ENCODE results near the gene LRIG1. TPM values are rescaled to one million over a fixed set of nuclear protein-coding genes. Genes with fewer than 3 reads are reported as not detected.
A peak's percentile ranks its signal among the peaks of the same experiment; 100 is the strongest.

Gene LRIG1
- total RNA-seq, 6 experiments from 2014 or later = 15.8 to 23.2 (median 17.8) TPM

- 40% methylated on average over 1 of the region's 1 CpG for WGBS (ENCODE audit: insufficient coverage, low coverage, low lambda C conversion rate, missing lambda C conversion rate)
- no peak for ATAC-seq
- Histone ChIP-seq H3K9me3 (no peaks in the 10 kb centered on the region), H3K4me1 (peaks cover 0 to 38% (median 14%) of the 10 kb centered on the region in 4 donors), H3K36me3 (no peaks in the 10 kb centered on the region), H3K4me3 (no peak overlapping the region), H3K27ac (no peak overlapping the region), H3K27me3 (no peaks in the 10 kb centered on the region)
- no peak for DNase-seq
- no peak for TF ChIP-seq POLR2A (IDR thresholded peaks at IDR 0.05)
- no peak for TF ChIP-seq CTCF (IDR thresholded peaks at IDR 0.05)
- intact Hi-C loops (cut with DNase I) = no loop called here
Observed at GRCh38 chr3:66490984-66491383, 9.8 kb downstream of the LRIG1 start.

GRCh38 chr3:66490214-66490613, 10.6 kb downstream of the LRIG1 start:
- Histone ChIP-seq H3K9me3 (no peaks in the 10 kb centered on the region), H3K27ac (no peak overlapping the region), H3K36me3 (no peaks in the 10 kb centered on the region), H3K27me3 (no peaks in the 10 kb centered on the region), H3K4me3 (no peak overlapping the region), H3K4me1 (peaks cover 0 to 32% (median 12%) of the 10 kb centered on the region in 4 donors)
- ATAC-seq (peak; percentile 68 to 85 (median 76)), DNase-seq (no peak)
- intact Hi-C loops (cut with DNase I) = no loop called here
- WGBS (ENCODE audit: insufficient coverage, low coverage, low lambda C conversion rate, missing lambda C conversion rate) = 31% methylated on average over 4 of the region's 4 CpGs
- TF ChIP-seq POLR2A (IDR thresholded peaks at IDR 0.05) (no peak), CTCF (IDR thresholded peaks at IDR 0.05) (no peak)

- H3K4me1 ChIP-seq = peaks cover 0 to 32% (median 10%) of the 10 kb centered on the region in 4 donors
- H3K4me3 ChIP-seq = no peak overlapping the region
- H3K27ac ChIP-seq = no peak overlapping the region
- TF ChIP-seq CTCF (IDR thresholded peaks at IDR 0.05) (no peak), POLR2A (IDR thresholded peaks at IDR 0.05) (no peak)
- H3K36me3 ChIP-seq = no peaks in the 10 kb centered on the region
- DNase-seq (no peak), ATAC-seq (no peak)
- no peaks in the 10 kb centered on the region for H3K9me3 ChIP-seq
- H3K27me3 ChIP-seq = no peaks in the 10 kb centered on the region
- WGBS (ENCODE audit: insufficient coverage, low coverage, low lambda C conversion rate, missing lambda C conversion rate) = 54% methylated on average over 4 of the region's 4 CpGs
- intact Hi-C loops (cut with DNase I) = no loop called here
Observed at GRCh38 chr3:66489581-66489980, 11.2 kb downstream of the LRIG1 start.

- H3K4me1 ChIP-seq = peaks cover 0 to 32% (median 8%) of the 10 kb centered on the region in 4 donors
Observed at GRCh38 chr3:66489115-66489514, 11.7 kb downstream of the LRIG1 start.

More at GRCh38 chr3:66489115-66489514, 11.7 kb downstream of the LRIG1 start:
- H3K9me3 ChIP-seq = no peaks in the 10 kb centered on the region
- TF ChIP-seq CTCF (IDR thresholded peaks at IDR 0.05) = no peak
- no peak for TF ChIP-seq POLR2A (IDR thresholded peaks at IDR 0.05)
- WGBS (ENCODE audit: insufficient coverage, low coverage, low lambda C conversion rate, missing lambda C conversion rate) = 100% methylated on average over 2 of the region's 2 CpGs
- no peak overlapping the region for H3K4me3 ChIP-seq
- intact Hi-C loops (cut with DNase I) = no loop called here
- ATAC-seq (no peak), DNase-seq (no peak)
- no peaks in the 10 kb centered on the region for H3K36me3 ChIP-seq
- no peak overlapping the region for H3K27ac ChIP-seq
- no peaks in the 10 kb centered on the region for H3K27me3 ChIP-seq
